HG02870 (cell line): Measurements from ENCODE around the gene DOLPP1.

ENCODE experiments used
- ATAC-seq: cut with Tn5 transposase; IDR thresholded peaks from one replicate; pipeline ENCODE4 v1.9.1; 2021; ENCODE audit warnings: mild to moderate bottlenecking, moderate library complexity; ENCODE audit not compliant: unreplicated experiment

The DOLPP1 gene

DNA sequence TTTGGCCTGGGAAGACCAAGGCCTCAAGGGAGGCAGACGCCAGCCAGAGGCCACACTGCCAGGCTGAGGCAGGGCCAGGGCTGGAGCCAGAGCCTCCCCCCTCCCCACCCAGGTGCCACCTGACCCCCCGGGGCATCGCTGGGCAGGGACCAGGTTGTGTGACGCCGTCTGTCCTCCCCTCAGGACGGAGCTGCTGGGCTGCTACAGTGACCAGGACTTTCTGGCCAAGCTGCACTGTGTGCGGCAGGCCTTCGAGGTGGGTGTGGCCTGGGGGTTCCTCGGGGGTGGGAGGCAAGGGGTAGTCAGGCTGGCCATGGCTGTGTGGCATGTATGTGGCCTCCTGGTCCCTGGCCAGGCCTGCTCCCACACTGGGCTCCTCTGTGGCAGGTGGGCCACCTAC lies 17.9 kb upstream of the DOLPP1 start:
- no peak for ATAC-seq

DNA sequence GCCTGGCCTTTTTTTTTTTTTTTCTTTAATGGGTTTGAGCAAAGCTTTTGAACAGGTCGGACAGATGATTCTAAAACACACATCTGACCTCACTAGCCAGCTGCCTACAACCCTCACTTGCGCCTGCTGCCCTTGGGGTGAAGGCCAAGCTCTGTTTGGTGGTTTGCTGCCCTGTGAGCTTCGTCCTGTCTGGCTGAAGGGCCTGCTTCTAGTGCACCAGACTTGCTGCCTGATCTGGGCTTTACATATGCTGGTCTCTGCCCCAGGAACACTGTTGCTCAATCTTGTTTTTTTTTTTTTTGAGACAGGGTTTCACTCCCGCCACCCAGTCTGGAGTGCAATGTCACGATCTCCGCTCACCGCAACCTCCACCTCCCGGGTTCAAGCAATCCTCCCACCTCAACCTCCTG lies 16.4 kb upstream of the DOLPP1 start:
- ATAC-seq = no peak

DNA sequence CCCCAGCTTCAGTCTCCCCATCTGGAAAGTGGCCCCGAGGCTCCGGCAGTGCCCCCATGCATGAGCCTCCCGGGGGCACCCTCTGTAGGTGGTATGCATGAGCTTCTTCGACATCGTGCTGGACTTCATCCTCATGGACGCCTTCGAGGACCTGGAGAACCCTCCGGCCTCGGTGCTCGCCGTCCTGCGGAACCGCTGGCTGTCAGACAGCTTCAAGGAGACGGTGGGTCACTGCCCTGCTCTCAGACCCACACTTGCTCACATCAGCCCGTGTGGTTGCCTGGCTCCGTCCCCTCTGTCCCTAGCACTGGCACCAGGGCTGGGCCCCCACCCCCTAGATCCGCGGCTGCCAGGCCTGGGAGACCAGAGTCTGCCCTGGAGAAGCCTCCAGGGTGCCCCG lies 12.8 kb upstream of the DOLPP1 start:
- ATAC-seq = no peak

DNA sequence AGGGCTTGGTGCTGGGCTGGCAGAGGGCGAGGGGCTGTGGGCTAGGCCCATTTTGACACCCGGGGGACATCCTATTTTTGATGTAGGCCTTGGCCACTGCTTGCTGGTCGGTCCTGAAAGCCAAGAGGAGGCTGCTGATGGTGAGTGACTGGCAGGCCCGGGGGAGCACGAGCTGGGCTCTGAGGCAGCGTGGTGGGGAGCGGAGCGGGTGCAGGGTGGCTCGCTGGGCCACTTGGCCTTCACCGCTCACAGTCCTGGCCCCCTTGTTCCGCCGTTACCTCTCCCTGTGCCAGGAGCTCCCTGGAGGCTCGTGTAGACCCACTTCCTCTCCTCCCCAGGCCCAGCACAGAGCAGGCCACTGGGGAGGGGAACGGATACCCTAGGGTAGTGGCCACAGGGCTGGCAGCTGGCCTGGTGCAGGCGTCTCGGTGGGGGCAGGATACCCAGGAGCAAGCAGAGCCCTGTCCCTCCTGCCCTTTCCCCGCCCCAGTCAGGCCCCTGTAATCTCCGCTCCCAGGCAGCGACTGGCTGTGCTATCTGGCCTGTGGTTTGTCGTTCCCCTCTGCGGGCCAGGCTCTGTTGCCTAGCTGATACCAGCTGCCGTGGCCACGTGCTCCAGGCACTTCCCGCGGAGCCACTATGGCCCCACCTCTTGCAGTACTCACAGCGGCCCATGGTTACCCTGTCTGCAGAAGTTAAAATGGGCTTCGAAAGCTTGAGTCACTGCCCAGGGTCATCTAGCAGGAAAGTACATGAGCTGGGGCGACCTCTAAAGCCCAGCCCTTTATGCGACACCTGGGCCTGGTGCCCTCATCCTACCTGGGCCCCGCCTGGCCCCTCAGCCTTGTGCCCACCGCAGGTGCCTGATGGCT lies 11.7 kb upstream of the DOLPP1 start:
- ATAC-seq = no peak

DNA sequence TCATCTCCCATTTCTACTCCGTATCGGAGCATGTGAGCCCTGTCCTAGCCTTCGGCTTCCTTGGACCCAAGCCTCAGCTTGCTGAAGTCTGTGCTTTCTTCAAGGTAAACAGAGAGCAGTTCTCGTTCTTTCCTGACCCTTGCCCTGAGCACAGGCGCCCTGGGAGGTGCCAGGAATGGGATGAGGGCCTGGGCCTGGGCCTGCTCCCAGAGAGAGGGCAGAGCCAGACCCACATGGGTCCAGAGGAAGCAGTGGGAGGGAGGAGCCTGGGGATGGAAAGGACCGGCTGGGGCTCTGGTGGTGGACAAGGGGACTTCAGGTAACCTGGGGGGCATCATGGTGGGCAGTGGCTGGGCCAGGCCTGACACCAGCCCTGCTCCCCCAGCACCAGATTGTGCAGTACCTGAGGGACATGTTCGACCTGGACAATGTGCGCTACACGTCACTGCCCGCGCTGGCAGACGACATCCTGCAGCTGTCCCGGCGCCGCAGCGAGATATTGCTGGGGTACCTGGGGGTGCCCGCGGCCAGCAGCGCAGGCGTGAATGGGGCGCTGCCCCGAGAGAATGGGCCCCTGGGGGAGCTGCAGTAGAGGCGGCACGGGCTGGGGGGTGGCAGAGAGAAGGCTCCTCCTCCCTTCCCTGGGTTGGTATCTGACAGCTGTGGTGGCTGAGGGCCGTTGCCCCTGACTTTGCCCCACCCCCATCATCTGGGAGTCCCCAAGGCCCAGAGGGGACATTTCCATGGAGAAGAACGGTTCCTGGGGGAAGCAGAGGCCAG lies 10.9 kb upstream of the DOLPP1 start:
- ATAC-seq = no peak

DNA sequence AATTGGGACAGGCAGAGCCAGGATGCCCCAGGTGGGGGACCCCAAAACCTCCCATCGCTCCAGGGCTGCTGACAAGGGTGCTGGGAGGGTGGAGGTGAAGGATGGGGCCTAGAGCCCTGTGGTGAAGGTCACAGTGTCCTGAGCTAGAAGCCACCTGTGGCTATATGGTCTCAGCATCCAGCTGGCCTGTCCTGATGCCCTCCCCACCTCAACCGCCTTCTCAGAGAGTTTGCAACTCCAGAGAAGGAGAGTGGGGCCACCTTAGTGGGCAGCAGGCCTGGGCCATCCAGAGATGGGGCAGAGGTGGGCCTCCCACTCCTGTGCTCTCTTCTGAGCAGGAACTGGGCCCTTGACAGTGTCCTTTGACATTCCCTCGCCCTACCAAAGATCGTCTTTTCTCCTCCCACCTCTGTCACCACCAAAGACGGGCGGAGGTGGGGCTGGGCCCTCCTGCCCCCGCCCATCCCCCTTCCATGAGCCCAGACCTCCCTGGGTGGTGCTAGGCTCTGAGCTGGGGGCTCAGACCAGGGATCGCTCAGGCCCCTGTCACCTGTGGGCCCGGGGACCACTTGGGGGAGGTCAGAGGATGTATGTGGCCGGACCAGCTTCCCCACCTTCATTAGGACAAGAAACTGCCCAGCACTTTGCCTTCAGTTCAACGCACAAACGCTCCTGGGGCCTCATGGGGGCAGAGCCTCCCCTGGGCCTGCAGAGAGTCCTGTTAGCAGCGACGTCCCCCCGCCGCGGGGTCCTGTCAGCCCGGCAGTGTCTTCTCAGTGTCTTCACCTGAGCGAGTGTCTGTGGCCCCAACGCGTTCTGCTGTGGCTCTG lies 10.0 kb upstream of the DOLPP1 start:
- ATAC-seq = no peak

DNA sequence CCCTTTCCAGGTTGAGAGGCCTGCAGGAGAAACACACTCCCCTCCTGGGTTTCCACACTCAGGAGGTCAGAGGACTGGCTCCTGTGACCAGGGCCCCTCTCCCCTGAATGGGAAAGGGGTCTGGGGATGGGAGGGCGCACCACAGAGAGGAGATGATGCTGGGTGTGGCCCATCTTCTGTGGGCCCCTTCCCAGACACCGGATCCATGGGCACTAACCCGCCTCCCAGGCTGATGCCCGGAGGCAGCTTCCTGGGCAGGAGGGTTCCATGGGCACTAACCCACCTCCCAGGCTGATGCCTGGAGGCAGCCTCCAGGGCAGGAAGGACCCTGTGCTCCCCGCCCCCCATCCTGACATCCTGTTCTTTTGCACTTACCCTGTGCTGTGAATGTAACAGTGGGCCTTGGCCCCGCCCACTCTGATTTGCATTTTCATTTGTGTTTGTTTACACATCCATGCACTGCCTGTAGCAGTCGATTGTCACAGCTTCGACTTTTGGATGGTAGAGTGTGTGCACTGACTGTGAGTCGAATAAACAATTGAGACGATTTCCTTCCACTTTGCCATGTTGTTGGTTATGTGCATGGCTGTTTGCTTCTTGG lies 9.3 kb upstream of the DOLPP1 start:
- no peak for ATAC-seq

DNA sequence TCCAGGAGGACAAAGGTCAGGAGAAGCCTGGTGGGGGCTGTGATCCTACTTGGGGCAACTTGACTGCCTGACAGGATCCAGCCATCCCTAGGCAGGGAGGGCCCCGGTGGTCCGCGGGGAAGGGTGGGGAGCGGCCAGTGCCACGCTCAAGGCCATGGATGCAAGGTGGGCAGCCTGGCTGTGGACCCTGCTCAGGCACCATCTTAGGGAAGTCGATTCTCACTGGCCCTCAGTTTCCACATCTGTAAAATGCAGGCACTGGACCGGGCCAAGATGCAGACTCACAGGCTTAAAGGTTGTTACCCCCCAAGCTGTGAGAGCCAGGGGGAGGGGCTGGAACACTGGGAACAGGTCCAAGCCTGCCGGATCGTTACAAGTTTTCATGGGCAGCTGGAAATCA lies 8.7 kb upstream of the DOLPP1 start:
- no peak for ATAC-seq

DNA sequence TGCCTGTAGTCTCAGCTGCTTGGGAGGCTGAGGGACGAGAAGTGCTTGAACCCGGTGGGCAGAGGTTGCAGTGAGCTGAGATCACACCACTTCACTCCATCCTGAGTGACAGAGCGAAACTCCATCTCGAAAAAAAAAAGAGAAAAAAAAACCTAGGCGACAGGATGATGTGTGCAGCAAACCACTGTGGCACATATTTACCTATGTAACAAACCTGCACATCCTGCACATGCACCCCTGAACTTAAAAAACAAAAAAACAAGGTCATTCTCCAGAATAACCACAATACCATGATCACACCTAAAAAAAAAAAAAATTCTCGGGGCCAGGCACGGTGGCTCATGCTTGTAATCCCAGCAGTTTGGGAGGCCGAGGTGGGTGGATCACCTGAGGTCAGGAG lies 7.5 kb upstream of the DOLPP1 start:
- ATAC-seq = no peak

DNA sequence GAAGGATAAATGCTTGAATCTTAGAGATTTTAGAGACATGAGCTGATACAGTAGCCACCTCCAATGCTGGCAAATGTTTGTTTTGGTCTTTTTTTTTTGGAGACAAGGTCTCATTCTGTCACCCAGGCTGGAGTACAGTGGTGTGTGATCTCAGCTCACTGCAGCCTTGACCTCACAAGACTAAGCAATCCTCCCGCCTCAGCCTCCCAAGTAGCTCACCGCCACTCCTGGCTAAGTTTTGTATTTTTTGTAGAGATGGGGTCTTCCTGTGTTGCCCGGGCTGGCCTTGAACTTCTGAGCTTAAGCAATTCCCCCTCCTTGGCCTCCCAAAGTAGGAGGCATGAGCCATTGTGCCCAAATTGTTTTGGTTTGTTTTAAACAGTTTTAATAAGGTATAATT lies 6.8 kb upstream of the DOLPP1 start:
- no peak for ATAC-seq

DNA sequence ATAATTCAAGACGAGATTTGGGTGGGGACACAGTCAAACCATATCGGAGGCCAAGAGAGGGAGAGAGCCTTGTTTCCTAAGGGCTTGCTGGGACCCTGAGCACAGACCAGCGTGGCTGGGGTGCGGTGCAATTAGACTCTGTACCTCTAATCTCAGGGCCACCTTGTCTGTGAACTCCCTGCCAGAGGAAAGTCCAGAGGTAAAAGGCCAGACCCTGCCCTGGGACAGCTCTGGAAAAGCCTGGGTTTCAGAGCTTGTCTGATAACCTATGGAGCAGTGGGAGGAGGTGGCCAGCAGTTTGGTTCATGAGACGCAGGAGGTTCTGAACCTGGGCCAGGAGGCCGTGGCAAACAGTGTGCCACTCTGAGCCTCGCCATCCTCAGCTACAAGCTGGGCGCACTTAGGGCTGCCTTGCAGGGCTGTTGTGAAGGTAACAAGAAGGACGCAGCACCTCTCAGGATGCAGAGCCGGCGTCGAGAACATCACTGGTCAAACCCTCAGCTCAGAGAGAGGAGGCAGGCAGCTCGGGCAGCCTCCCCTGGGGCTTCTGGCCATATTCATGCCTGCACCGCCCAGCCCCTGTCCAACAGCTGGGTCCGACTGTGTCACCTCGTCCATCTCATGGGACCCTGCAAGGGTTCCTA lies 4.8 kb upstream of the DOLPP1 start:
- ATAC-seq = no peak

DNA sequence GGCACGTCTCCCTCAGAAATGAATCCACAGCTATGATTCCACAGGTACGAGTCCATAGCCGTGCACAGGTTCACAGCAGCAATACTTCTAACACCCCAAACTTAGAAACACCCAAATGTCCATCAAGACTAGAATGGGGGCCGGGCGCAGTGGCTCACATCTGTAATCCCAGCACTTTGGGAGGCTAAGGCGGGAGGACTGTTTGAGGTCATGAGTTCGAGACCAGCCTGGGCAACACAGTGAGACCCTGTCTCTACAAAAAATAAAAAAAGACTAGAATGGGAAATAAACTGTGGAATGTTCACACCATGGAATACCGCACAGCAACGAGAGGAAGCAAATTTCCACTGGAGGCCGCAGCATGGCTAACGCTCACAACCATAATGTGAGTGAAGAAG lies 4.3 kb upstream of the DOLPP1 start:
- ATAC-seq = no peak

DNA sequence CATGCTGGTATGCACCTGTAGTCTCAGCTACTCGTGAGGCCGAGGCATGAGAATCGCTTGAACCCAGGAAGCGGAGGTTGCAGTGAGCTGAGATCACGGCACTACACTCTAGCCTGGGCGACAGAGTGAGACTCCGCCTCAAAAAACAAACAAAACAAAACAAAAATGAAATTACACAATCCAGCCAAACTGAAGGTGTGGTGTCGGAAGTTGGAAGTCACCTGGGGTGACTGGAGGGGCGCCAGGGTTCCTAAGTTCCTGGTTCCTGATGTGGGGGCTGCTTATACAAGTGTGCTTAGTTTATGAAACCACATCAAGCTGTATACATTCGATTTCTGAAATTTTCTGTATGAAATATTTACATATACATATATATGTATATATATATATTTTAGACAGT lies 3.7 kb upstream of the DOLPP1 start:
- ATAC-seq = no peak

DNA sequence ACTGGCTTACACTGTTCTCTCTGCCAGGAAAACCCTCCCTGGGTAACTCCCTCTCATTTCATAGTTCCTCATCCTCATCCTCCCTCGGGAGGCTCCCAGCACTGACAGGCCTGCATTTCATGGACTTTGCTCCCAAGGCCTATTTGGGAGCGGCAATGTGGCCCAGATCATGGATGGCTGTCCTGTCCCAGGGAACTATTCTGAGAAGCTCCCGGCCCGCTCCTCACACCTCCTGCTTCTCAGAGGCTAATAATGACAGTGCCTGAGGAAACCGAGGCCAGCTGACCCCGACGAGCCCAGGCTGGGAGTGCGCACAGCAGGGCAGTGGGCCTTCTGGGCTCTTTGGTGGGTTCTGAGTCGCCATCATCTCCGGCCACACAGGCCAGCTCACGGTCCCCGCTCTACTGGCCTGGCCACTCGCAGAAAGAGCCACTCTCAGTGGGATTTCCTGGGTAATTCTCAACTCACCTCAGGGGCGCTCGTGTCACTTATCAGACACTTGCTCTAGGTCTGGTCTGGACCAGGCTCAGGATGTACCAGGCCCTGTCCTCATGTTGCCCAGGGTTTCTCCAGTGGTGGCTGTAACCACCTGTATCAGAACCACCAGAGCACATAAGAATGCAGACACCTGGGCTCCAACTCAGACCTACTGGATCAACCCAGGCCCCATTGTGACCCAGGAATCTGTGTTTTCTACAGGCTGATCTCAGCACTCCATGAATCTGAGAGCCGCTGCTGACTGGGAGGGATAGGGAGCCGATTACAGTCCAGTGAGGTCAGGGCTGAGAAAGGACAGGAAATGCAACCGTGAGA lies 2.0 kb upstream of the DOLPP1 start:
- ATAC-seq = no peak

DNA sequence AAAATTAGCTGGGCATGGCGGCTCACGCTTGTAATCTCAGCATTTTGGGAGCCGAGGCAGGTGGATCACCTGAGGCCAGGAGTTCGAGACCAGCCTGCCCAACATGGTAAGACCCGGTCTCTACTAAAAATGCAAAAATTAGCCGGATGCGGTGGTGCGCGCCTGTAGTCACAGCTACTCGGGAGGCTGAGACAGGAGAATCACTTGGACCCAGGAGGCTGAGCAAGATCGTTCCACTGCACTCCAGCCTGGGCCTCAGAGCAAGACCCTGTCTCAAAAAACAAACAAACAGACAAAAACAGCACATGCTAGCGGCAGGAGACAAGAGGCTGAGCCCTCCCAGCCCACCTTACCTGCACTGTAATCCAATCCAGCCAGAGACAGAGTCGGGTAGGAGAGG lies 1.1 kb upstream of the DOLPP1 start:
- no peak for ATAC-seq

DNA sequence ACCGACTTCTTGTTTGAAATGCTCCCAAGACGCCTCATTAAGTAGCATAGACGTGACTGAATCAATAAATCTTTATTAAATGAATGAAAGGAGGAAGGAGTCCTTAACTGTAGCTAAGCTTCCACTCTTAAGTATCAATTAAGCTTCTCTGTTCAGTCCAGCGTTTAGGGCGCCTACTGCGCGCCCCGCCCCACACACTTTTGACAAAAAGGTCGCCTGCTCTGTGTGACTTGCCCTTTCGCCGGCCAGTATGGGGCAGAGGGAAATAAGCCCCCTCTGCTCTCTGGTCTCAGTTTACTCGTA lies 662 bp upstream of the DOLPP1 start:
- no peak for ATAC-seq

DNA sequence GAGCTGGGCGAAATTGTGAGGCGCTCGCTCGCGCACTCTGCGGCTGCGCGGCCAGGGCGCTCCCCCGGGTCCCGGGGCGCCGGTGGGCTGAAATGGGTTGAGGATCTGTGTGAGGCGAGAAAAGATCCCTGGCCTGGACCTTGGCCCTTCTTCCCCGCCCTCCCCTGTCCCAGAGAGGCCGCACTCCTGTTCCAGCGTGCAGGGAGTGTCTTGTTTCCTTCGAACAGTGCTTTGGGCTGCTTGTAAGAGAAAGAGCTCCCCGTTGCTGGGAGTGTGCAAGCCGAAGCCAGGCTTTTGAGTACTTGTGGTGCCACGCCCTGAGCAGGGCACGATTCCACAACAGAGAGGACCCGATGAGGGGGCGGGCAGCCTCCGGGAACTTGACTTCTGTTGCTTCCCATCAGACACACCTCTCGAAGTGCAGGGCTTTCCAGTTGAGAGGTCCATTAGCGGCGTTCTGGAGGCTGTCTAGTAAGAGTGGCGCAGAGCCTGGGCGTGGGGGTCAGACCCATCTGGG lies 535 bp downstream of the DOLPP1 start:
- ATAC-seq = no peak

DNA sequence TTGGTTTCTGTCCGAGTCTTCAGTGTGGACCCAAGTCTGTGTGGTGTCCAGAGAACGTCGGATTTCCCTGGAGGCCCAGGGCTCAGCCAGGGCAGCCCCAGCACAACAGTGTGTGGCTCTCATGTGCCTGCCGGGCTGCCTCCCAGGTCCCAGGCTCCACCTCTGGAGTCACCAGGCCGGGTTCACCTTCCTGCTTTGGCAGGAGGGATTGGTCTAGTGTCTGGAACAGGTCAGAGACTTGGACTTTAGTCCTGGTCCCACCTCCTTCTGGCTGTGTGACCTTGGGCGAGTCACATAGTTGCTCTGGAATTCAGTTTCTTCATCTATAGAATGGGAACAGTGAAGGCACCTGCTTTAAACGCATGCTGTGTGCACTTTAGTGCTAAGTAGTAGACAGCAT lies 3.2 kb downstream of the DOLPP1 start:
- no peak for ATAC-seq

DNA sequence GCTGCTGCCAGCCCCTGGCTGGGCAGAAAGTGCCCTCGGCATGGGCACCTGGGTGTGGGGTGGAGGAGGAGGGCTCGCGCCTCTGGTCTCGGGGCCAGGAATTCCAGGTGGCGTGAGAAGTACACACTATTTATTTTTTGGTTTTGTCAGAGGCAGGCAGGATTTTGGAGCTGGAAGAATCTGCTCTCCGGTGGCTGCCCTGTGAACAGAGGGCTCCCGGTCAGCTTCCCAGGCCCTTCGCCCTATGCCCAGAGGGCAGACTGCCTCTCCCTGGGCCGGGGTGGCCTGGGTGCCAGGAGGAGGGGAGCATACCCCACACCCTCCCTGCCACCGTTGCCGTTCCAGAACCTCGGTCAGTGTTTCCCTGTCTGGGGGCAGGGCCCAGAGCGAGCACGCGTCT lies 8.3 kb downstream of the DOLPP1 start:
- no peak for ATAC-seq
